Bronchial epithelial cell (primary cell): ENCODE data around the gene RNF20. TPM values are rescaled to one million over a fixed set of nuclear protein-coding genes. Genes with fewer than 3 reads are reported as not detected.
"Not testable (repeated sequence)": the region's sequence is repeated elsewhere in the genome, so short reads cannot be mapped to it uniquely, and the experiment has no call there.

ENCODE experiments used
- DNase-seq: peaks from one replicate; pipeline ENCODE4 v3.0.0-alpha.2; 2010; ENCODE audit warnings: low read depth
- FAIRE-seq: peaks from 2 replicates; lab custom pipeline; 2011; peaks lifted over from hg19 to GRCh38; lab: Jason Lieb, UNC
- H3K27me3 ChIP-seq: 2 replicates; pipeline ENCODE4 v1.5.1; 2011; ENCODE audit warnings: low read length; ENCODE audit not compliant: control insufficient read depth, insufficient read depth
- H3K36me3 ChIP-seq: 2 replicates; pipeline ENCODE4 v1.5.1; 2011; ENCODE audit warnings: low read length; ENCODE audit not compliant: control insufficient read depth, insufficient read depth
- H3K4me3 ChIP-seq: 2 replicates; pipeline ENCODE4 v1.5.1; 2011; ENCODE audit warnings: mild to moderate bottlenecking, low read depth, low read length, control low read depth
- total RNA-seq: library from RNA; depleted of rRNA; stranded (reverse); fragments of >200 nt; gene quantifications from 2 replicates; pipeline ENCODE4 v1.2.1, GENCODE V29; 2014
- TF ChIP-seq, protein P1 (sequence below): IDR thresholded peaks from 2 replicates; pipeline ENCODE4 v1.5.1; 2011; ENCODE audit warnings: mild to moderate bottlenecking, moderate library complexity, low read length, control low read depth, inconsistent platforms; ENCODE audit not compliant: insufficient read depth, severe bottlenecking

RNF20 gene
- total RNA-seq, 1 donor from 2014 or later: 37.6 TPM

- no peak for FAIRE-seq
- TF ChIP-seq, protein P1, sequence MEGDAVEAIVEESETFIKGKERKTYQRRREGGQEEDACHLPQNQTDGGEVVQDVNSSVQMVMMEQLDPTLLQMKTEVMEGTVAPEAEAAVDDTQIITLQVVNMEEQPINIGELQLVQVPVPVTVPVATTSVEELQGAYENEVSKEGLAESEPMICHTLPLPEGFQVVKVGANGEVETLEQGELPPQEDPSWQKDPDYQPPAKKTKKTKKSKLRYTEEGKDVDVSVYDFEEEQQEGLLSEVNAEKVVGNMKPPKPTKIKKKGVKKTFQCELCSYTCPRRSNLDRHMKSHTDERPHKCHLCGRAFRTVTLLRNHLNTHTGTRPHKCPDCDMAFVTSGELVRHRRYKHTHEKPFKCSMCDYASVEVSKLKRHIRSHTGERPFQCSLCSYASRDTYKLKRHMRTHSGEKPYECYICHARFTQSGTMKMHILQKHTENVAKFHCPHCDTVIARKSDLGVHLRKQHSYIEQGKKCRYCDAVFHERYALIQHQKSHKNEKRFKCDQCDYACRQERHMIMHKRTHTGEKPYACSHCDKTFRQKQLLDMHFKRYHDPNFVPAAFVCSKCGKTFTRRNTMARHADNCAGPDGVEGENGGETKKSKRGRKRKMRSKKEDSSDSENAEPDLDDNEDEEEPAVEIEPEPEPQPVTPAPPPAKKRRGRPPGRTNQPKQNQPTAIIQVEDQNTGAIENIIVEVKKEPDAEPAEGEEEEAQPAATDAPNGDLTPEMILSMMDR: no peak
Observed at GRCh38 chr9:101511009-101511408, 22.6 kb upstream of the RNF20 start.

DNA sequence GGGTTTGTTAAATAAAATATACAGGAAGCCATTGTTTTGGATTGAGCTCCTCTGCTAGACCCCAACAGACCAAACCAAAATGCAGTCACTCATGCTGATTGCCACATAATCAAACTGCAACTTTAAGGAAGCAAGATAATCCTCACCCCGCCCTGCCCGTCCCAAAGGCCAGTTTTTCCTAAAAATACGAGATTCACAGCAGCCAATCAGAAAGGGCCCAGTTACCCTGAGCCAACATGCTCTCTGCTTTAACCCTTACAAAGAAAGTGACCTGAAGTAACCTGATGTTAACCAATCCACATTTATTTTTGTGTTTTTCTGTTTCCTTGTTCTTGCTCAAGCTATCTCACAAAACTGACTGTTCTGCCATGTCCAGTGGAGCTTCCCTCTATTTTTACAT lies 21.5 kb upstream of the RNF20 start:
- Histone ChIP-seq H3K36me3 (no peaks in the 10 kb centered on the region), H3K27me3 (no peaks in the 10 kb centered on the region), H3K4me3 (no peak overlapping the region)
- DNase-seq (no peak), FAIRE-seq (no peak)
- TF ChIP-seq, protein P1: no peak

More at GRCh38 chr9:101511009-101511408, 22.6 kb upstream of the RNF20 start:
- no peaks in the 10 kb centered on the region for H3K36me3 ChIP-seq
- DNase-seq: no peak
- no peak overlapping the region for H3K4me3 ChIP-seq
- H3K27me3 ChIP-seq: no peaks in the 10 kb centered on the region

DNA sequence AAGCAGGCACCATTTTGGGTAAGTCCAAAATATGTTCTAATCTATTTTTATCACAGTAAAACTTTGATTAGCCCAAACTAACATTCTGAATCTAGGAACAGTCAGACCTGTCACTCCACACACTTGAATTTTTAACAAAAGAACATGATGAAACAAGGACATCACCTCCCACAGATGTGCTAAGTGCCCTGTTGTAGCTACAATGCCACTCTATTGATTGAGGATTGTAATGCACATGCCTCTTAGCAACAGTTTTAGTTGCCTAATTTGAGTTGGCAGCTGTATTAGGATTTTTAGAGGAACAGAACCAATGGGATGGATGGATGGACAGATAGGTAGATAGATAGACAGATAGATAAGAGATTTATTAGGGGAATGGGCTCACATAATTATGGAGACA lies 20.3 kb upstream of the RNF20 start:
- TF ChIP-seq, protein P1: no peak
- no peaks in the 10 kb centered on the region for H3K27me3 ChIP-seq
- no peaks in the 10 kb centered on the region for H3K36me3 ChIP-seq
- no peak overlapping the region for H3K4me3 ChIP-seq
- DNase-seq (no peak), FAIRE-seq (no peak)

DNA sequence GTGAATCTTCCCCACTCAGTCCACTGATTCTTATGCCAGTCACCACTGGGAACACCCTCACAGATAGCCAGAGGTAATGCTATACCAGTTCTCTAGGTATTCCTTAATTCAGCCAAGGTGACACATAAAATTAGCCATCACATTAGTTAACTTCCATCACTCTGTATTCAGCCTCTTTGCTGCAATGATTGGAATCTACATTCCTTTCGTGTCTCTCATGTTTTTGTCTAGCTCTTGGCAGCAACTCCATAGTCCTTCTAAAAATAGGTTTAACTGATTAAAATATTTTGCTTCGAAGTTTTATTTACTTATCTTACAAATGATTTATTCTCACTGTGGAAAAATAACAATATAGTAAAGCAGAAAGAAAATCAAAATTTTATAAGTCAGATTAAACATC lies 19.6 kb upstream of the RNF20 start:
- TF ChIP-seq, protein P1: no peak
- Histone ChIP-seq H3K4me3 (no peak overlapping the region), H3K27me3 (no peaks in the 10 kb centered on the region), H3K36me3 (no peaks in the 10 kb centered on the region)
- DNase-seq (peak; percentile 57), FAIRE-seq (no peak)

DNA sequence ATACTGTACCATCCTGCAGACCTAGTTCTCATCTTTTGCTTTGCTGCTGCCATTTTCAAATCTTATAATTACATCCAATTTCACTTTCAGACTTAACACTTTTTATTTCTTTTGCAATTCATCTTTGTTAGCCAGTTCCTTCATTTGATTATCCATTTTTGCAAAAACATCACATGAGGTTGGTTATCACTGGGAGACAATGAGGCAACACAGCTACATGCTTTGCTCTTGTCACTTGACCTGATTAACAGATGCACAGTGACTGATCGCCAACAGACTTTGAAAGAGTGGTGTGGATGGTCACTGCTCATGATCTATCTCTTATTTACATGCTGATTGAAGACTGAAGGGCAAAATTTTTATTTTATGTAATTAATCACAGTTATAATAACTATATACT lies 17.0 kb upstream of the RNF20 start:
- TF ChIP-seq, protein P1: no peak
- Histone ChIP-seq H3K36me3 (no peaks in the 10 kb centered on the region), H3K4me3 (no peak overlapping the region), H3K27me3 (no peaks in the 10 kb centered on the region)
- DNase-seq (no peak), FAIRE-seq (no peak)

DNA sequence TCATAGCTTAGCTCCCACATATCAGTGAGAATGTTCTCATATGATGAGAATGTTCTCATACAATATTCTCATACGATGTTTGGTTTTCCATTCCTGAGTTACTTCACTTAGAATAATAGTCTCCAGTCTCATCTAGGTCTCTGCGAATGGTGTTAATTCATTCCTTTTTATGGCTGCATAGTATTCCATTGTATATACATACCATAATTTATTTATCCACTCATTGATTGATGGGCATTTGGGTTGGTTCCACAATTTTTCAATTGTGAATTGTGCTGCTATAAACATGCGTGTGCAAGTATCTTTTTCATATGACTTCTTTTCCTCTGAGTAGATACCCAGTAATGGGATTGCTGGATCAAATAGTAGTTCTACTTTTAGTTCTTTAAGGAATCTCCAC lies 15.2 kb upstream of the RNF20 start:
- FAIRE-seq, DNase-seq, H3K27me3 ChIP-seq, H3K36me3 ChIP-seq, H3K4me3 ChIP-seq: not testable (repeated sequence)
